ENCODE results near the gene NIP7. TPM values are rescaled to one million over a fixed set of nuclear protein-coding genes. Genes with fewer than 3 reads are reported as not detected.

NIP7 gene
- total and polyA plus RNA-seq, 2 donors from 2014 or later = 9.9 to 20.2 TPM

Other genes with a start within 250 kb of the NIP7 start
- 2.1 TPM for gene HAS3, start 234.1 kb upstream of the NIP7 start, total RNA-seq
- 0.34 TPM for gene HAS3, start 234.1 kb upstream of the NIP7 start, polyA plus RNA-seq (ENCODE audit: insufficient read depth, low read depth, low replicate concordance)
- 124 TPM for gene CHTF8, start 207.2 kb upstream of the NIP7 start, total RNA-seq
- gene CHTF8, start 207.2 kb upstream of the NIP7 start, polyA plus RNA-seq (ENCODE audit: insufficient read depth, low read depth, low replicate concordance) = 163 TPM
- 41.7 TPM for gene UTP4, start 207.1 kb upstream of the NIP7 start, total RNA-seq
- gene UTP4, start 207.1 kb upstream of the NIP7 start, polyA plus RNA-seq (ENCODE audit: insufficient read depth, low read depth, low replicate concordance) = 57.2 TPM
- gene SNTB2, start 152.6 kb upstream of the NIP7 start, total RNA-seq = 45.1 TPM
- gene SNTB2, start 152.6 kb upstream of the NIP7 start, polyA plus RNA-seq (ENCODE audit: insufficient read depth, low read depth, low replicate concordance) = 4.8 TPM
- 38.6 TPM for gene VPS4A, start 28.4 kb upstream of the NIP7 start, total RNA-seq
- 62.1 TPM for gene VPS4A, start 28.4 kb upstream of the NIP7 start, polyA plus RNA-seq (ENCODE audit: insufficient read depth, low read depth, low replicate concordance)
- gene PDF, start 9.2 kb upstream of the NIP7 start, total RNA-seq = 22.4 TPM
- 30.8 TPM for gene PDF, start 9.2 kb upstream of the NIP7 start, polyA plus RNA-seq (ENCODE audit: insufficient read depth, low read depth, low replicate concordance)
- 49.5 TPM for gene COG8, start 208 bp upstream of the NIP7 start, total RNA-seq
- gene COG8, start 208 bp upstream of the NIP7 start, polyA plus RNA-seq (ENCODE audit: insufficient read depth, low read depth, low replicate concordance) = 33.8 TPM
- 2.6 TPM for gene TMED6, start 12.0 kb downstream of the NIP7 start, total RNA-seq
- 11.5 TPM for gene TMED6, start 12.0 kb downstream of the NIP7 start, polyA plus RNA-seq (ENCODE audit: insufficient read depth, low read depth, low replicate concordance)
- gene TERF2, start 46.2 kb downstream of the NIP7 start, total RNA-seq = 37.4 TPM
- gene TERF2, start 46.2 kb downstream of the NIP7 start, polyA plus RNA-seq (ENCODE audit: insufficient read depth, low read depth, low replicate concordance) = 13.6 TPM
- 111 TPM for gene CYB5B, start 84.8 kb downstream of the NIP7 start, total RNA-seq
- gene CYB5B, start 84.8 kb downstream of the NIP7 start, polyA plus RNA-seq (ENCODE audit: insufficient read depth, low read depth, low replicate concordance) = 89.0 TPM
- 83.7 TPM for gene NFAT5, start 226.2 kb downstream of the NIP7 start, total RNA-seq
- 1.9 TPM for gene NFAT5, start 226.2 kb downstream of the NIP7 start, polyA plus RNA-seq (ENCODE audit: insufficient read depth, low read depth, low replicate concordance)